ENCODE data around the gene CSTA.
A peak's percentile ranks its signal among the peaks of the same experiment; 100 is the strongest.

Gene CSTA

GRCh38 chr3:122324871-122325323 is at the start of gene CSTA:
CSTA (plus strand) TSS chr3:122325248; CDS start chr3:122325293, 45 bp downstream.
- DNase-seq = no peak

GRCh38 chr3:122281891-122282290 is 43.2 kb upstream of the CSTA start:
- no peak for DNase-seq

- DNase-seq = no peak
These were observed 41.1 kb upstream of the CSTA start for GRCh38 chr3:122283796-122284445.

- DNase-seq = no peak
These were observed 40.6 kb upstream of the CSTA start for GRCh38 chr3:122284486-122284885.

GRCh38 chr3:122294359-122294758 is 30.7 kb upstream of the CSTA start:
- DNase-seq = no peak

- no peak for DNase-seq
These were observed 29.6 kb upstream of the CSTA start for GRCh38 chr3:122295266-122296062.

- no peak for DNase-seq
These were observed 26.8 kb upstream of the CSTA start for GRCh38 chr3:122298239-122298638.

- DNase-seq = no peak
These were observed 25.8 kb upstream of the CSTA start for GRCh38 chr3:122299215-122299614.

GRCh38 chr3:122299872-122300460 is 25.1 kb upstream of the CSTA start:
- DNase-seq = peak; percentile 12

- DNase-seq = no peak
These were observed 24.0 kb upstream of the CSTA start for GRCh38 chr3:122301063-122301462.

GRCh38 chr3:122305818-122306621 is 19.0 kb upstream of the CSTA start:
- no peak for DNase-seq

GRCh38 chr3:122306622-122306953 is 18.5 kb upstream of the CSTA start:
- no peak for DNase-seq

GRCh38 chr3:122307094-122307687 is 17.9 kb upstream of the CSTA start:
- no peak for DNase-seq

- DNase-seq = no peak
These were observed 17.1 kb upstream of the CSTA start for GRCh38 chr3:122307976-122308375.

- no peak for DNase-seq
These were observed 14.7 kb upstream of the CSTA start for GRCh38 chr3:122310361-122310760.

GRCh38 chr3:122312826-122313225 is 12.2 kb upstream of the CSTA start:
- no peak for DNase-seq

- DNase-seq = no peak
These were observed 11.8 kb upstream of the CSTA start for GRCh38 chr3:122313281-122313680.

- DNase-seq = no peak
These were observed 10.7 kb upstream of the CSTA start for GRCh38 chr3:122314228-122314876.

- DNase-seq = no peak
These were observed 9.4 kb upstream of the CSTA start for GRCh38 chr3:122315619-122316018.

GRCh38 chr3:122316368-122316767 is 8.7 kb upstream of the CSTA start:
- DNase-seq = no peak

GRCh38 chr3:122318620-122319019 is 6.4 kb upstream of the CSTA start:
- DNase-seq = no peak
